Measurements from ENCODE around the gene PDX1. TPM values are rescaled to one million over a fixed set of nuclear protein-coding genes. Genes with fewer than 3 reads are reported as not detected.

PDX1 gene
- total RNA-seq, 4 donors from 2014 or later: not detected

DNA sequence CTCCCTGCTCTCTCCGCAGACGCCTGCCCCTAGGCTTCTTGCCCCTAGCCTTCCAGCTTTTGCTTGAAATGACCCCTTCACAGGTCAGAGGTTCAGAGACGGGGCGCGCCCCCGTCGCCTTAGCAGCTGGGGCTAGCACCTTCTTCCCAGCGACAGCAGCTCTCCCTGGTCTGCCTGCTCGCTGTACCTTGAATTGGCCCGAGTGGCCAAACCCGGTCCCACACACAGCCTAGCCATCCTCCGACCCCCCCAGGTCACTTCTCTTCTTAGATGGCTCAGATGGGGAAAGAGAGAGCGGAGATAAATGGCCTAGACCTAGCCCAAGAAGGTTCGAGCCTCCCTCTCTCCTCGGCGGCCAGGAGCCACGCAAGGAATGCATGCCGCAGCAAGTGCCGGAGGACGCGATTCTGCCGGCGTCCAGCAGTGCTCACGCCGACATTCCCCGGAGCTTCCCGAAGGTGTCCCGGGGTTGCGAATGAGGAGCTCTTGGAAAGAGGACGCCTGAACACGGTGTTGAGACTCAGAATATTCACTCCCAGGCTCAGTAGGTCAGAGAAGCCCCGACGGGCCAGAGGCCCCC is 48.0 kb downstream of the PDX1 start:
- TF ChIP-seq, protein P1, sequence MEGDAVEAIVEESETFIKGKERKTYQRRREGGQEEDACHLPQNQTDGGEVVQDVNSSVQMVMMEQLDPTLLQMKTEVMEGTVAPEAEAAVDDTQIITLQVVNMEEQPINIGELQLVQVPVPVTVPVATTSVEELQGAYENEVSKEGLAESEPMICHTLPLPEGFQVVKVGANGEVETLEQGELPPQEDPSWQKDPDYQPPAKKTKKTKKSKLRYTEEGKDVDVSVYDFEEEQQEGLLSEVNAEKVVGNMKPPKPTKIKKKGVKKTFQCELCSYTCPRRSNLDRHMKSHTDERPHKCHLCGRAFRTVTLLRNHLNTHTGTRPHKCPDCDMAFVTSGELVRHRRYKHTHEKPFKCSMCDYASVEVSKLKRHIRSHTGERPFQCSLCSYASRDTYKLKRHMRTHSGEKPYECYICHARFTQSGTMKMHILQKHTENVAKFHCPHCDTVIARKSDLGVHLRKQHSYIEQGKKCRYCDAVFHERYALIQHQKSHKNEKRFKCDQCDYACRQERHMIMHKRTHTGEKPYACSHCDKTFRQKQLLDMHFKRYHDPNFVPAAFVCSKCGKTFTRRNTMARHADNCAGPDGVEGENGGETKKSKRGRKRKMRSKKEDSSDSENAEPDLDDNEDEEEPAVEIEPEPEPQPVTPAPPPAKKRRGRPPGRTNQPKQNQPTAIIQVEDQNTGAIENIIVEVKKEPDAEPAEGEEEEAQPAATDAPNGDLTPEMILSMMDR (IDR thresholded peaks at IDR 0.05): no peak
- no peak for DNase-seq (ENCODE audit: low spot score)
- ATAC-seq (ENCODE audit: low FRiP score): no peak

DNA sequence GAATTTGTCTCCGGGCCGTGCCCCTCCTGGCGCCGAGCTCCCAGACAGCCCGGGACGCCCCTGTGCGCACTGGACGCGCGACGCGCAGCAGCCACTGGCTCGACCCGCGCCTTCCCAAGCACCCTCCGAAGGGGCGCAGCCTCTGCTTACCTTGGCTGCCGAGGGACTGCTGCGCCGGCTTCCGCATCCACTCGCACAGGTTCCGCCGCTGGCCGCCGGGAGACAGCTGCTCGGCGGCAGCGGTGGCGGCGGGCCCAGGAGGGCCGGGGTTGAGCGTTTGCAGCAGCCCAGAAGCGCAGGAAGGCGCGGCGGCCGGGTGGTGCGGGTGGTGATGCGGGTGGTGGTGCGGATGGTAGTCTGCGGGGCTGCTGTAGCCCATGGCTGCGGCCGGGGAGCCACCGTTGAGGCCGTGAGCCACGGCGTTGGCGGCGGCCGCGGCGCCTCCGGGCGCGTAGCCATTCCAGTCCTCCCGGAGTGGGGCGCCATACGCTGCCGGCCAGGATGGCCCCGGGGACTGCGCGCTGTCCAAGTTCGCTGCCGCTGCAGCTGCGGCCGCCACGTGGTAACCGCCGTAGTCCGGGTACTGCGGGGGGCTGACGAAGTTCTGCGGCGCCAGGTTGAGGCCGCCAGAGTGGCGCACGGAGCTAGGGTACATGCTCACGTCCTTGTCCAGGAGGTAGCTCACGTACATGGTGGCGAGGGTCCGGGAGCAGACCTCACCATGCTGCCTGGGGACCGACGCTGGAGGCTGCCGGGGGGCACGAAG is 48.7 kb downstream of the PDX1 start:
- DNase-seq (ENCODE audit: low spot score): no peak
- ATAC-seq (ENCODE audit: low FRiP score): no peak
- TF ChIP-seq, protein P1 (IDR thresholded peaks at IDR 0.05): no peak

DNA sequence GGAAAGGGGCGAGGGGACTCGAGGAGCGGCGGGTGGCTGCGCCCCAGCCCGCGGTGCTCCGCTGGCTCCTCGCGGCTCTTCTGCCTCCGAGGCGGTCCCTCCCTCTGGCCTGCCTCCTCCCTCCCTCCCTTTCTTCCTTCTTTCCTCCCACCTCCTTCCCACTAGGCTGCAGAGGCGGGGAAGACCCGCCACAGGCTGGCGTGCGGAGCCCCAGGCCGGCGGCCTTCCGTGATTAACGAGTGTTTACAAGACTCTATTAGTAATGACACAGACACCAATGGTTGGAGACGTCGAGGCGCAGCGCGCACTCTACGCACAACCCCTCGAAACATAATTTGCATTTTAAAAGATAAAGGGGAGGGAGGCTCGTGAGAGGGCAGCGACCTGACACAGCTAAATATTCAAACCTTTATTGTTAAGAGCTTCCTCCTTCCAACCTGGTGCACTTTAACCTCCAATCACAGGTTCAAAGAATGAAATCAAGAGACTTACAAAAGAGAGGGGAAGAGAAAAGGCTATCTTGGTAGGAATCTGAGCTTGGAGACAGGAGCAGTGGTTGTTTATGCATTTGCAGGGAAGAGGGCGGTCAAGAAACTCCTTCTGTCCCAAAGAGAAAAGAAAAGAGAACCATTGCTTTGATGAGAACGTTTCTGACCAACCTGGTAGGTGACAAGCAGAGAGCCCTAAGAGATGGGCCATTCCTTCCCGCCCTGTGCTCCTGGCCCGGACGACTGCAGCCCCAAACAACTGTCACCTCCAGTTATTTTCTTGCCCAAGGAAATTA is 49.5 kb downstream of the PDX1 start, which contains the start of gene CDX2:
Gene CDX2, minus strand, starts transcription at position 234 of the 784 bp plus-strand sequence. CDS start 309 bp downstream, outside the sequence.
- TF ChIP-seq, protein P1 (IDR thresholded peaks at IDR 0.05): no peak
- no peak for ATAC-seq (ENCODE audit: low FRiP score)
- no peak for DNase-seq (ENCODE audit: low spot score)

DNA sequence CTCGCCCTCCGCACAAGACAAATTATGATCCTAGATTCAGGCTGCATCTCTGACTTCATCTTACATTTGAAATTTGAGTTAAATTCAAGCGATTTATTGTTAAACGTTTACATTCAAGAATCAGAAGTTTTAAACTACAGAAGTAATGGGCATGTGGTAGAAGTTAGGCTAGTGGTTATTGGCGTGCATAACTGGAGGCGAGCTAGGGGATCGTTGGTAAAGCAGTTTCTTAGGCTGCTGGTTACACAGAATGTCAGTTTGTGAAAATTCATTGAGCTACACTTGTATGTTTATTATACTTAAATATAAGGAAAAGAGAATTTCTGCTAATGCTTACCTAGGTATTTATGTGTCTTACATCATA is 50.0 kb downstream of the PDX1 start:
- no peak for DNase-seq (ENCODE audit: low spot score)
- no peak for ATAC-seq (ENCODE audit: low FRiP score)
- TF ChIP-seq, protein P1 (IDR thresholded peaks at IDR 0.05): no peak

DNA sequence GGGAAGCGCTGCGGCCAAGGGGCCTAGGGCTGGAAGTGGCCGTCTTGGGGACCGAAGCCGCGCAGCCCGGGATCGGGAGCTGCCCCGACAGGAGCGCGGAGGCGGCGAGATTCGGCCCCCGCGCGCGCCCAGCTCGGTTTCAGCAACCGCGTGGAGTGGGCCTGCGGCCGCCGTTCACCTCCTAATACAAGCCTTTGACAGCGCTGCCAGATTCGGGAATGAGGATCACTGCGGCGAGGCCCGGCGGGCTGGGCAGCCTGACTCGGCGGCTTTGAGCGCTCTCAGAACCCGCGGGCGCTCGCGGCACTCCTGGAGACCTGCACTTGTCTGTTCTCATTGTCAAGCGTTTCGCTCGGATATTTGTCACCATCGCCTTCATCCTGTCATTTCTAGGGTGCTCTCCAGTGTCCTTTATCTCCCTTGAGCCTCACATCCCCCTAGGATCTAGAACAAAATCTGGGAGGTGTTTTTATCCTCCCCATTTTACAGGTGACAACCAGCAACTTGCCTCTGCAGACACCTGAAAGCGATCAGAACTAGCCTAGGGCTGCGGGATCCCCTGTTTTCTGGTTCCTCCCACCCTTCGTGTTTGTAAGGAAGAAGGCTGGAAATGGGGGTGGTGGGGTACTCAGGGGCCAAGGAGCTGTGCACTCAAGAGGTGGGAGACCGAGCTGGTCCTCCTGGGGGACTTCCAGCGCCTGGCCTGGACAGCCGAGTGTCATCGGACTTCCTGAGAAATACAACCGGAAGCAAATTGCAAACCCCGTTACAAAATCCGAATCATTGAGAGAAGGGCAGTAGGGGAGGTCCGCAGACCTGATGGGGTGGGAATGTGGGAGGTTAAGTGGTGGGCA is 50.8 kb downstream of the PDX1 start:
- ATAC-seq (ENCODE audit: low FRiP score): no peak
- TF ChIP-seq, protein P1 (IDR thresholded peaks at IDR 0.05): no peak
- no peak for DNase-seq (ENCODE audit: low spot score)

DNA sequence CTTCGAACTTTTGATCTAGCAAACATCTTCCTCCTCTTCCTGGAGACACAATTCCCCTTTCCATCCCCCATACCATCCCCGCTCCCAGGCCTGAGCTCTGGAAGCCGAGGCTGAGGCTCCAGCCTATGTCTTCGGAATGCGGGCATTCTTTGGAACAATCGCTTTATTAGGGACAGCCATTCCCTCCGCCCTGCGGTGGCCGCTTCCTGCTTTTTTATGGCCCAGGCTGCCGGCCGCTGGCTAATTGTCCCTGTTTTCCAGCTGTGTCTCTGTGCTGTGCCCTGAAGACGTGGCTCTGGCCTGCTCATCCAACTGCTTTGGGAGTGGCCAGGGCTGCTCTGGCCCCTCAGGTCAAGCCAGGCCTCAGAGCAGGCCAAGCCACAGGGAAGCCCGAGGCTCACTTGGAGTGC is 51.4 kb downstream of the PDX1 start:
- TF ChIP-seq, protein P1 (IDR thresholded peaks at IDR 0.05): no peak

More for the DNA sequence above, 51.4 kb downstream of the PDX1 start:
- DNase-seq (ENCODE audit: low spot score): no peak
- no peak for ATAC-seq (ENCODE audit: low FRiP score)
